Measurements from ENCODE around the gene ADAM8. TPM values are rescaled to one million over a fixed set of nuclear protein-coding genes. Genes with fewer than 3 reads are reported as not detected.

Gene ADAM8
- total and polyA plus RNA-seq, 2 of the 8 experiments (the other 6 are each of a cell fraction or from before 2014, with no cell fraction given), result 4.6 TPM

DNA sequence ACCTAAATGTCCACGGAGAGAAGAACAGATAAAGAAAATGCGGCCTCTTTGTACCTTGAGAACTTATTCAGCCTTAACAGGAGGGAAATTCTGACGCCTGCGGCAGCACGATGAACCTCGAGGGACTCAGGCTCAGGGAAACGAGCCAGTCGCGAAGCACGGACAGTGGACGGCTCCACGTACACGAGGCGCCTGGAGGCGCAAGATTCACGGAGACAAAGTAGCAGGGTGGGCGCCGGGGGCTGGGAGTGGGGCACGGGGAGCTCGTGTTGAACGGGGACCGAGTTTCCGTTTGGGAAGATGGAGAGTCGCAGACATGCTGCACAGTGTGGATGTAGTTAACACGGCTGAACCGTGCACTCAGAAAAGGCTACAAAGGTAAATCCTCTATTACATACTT is 59.9 kb downstream of the ADAM8 start:
- no peak for TF ChIP-seq ASH2L (IDR thresholded peaks at IDR 0.05; ENCODE audit: low read length)
- no peak for TF ChIP-seq SIX5 (IDR thresholded peaks at IDR 0.05; ENCODE audit: low read depth, low read length)
- no peak for TF ChIP-seq YY1 (IDR thresholded peaks at IDR 0.05; ENCODE audit: low read depth, low read length)
- Histone ChIP-seq H2AFZ (ENCODE audit: low read length) (no peak overlapping the region), H3K23ac (ENCODE audit: insufficient read length) (no peak overlapping the region), H3K56ac (replicated peaks; ENCODE audit: insufficient read length, low read depth, low read length) (no peak overlapping the region), H4K91ac (replicated peaks; ENCODE audit: insufficient read length, low read length) (no peak overlapping the region), H3K27ac (ENCODE audit: low read depth, low read length) (no peak overlapping the region), H3K27me3 (replicated peaks in 1 of 4; ENCODE audit: control insufficient read depth in 3 of 4, extremely low read depth in 1 of 4, insufficient read depth in 3 of 4, low read length in 3 of 4) (no peaks in the 10 kb centered on the region), H3K23me2 (ENCODE audit: low read depth, low read length) (peaks cover 2% of the 10 kb centered on the region), H3K36me3 (ENCODE audit: control insufficient read depth in 2 of 4, insufficient read depth in 4 of 4, low read length in 3 of 4) (no peaks in the 10 kb centered on the region; a peak in 3 of 8 replicates), H2BK12ac (ENCODE audit: low read depth, low read length) (no peak overlapping the region), H3K18ac (ENCODE audit: extremely low read depth, low read length) (no peak overlapping the region), H3K9ac (replicated peaks in 1 of 4; ENCODE audit: extremely low read depth in 1 of 4, low read depth in 3 of 4, low read length in 3 of 4) (no peak overlapping the region), H2BK15ac (ENCODE audit: low read length) (no peak overlapping the region), H3K9me3 (ENCODE audit: insufficient read depth in 2 of 2, low read depth in 1 of 2, low read length in 1 of 2) (peaks cover 0 to 4% of the 10 kb centered on the region in 2 experiments; a peak in 1 of 4 replicates), H4K8ac (ENCODE audit: extremely low read depth, insufficient read depth, low read length) (no peak overlapping the region), H3K4me2 (ENCODE audit: insufficient read depth in 1 of 2, low read depth in 2 of 2, low read length in 2 of 2) (no peak overlapping the region), H3K79me2 (ENCODE audit: control insufficient read depth in 1 of 2, insufficient read depth in 2 of 2, low read length in 2 of 2) (no peaks in the 10 kb centered on the region), H3K14ac (ENCODE audit: insufficient read length) (no peak overlapping the region), H4K20me1 (replicated peaks in 1 of 2; ENCODE audit: control insufficient read depth in 1 of 2, insufficient read depth in 2 of 2, low read length in 2 of 2) (peaks cover 0 to 6% of the 10 kb centered on the region in 2 experiments), H2BK120ac (replicated peaks; ENCODE audit: low read depth, low read length) (no peak overlapping the region), H3K4me3 (ENCODE audit: extremely low read depth in 1 of 4, insufficient read depth in 2 of 4, low read depth in 3 of 4, low read length in 4 of 4) (no peak overlapping the region), H2BK5ac (ENCODE audit: low read depth, low read length) (no peak overlapping the region), H3K4me1 (replicated peaks in 1 of 4; ENCODE audit: control insufficient read depth in 3 of 4, insufficient read depth in 4 of 4, low read length in 3 of 4) (peaks cover 0 to 15% (median 10%) of the 10 kb centered on the region in 4 experiments; a peak in 6 of 7 replicates), H2BK20ac (ENCODE audit: low read length) (no peak overlapping the region), H3K79me1 (ENCODE audit: low read depth, low read length) (no peaks in the 10 kb centered on the region), H4K5ac (ENCODE audit: insufficient read length, low read depth, low read length) (no peak overlapping the region), H2AK5ac (ENCODE audit: low read depth, low read length) (no peak overlapping the region), H3K4ac (replicated peaks; ENCODE audit: insufficient read length, low read depth, low read length) (no peak overlapping the region)
- CTCF ChIA-PET (ENCODE audit: partially characterized antibody), result interaction anchor here (1.1 kb wide), 1 partner anchor 250 kb away, joined by 3 read pairs; no protein-coding TSS in a partner anchor
- no peak for FAIRE-seq
- POLR2A ChIA-PET (ENCODE audit: partially characterized antibody), result no interaction called here
- DNase-seq (ENCODE audit: low read depth in 1 of 2, low spot score in 2 of 2), result no peak
- WGBS, 2 experiments (ENCODE audit: extremely low coverage in 1 of 2, insufficient coverage in 1 of 2, insufficient read length in 1 of 2, insufficient replicate concordance in 2 of 2, low coverage in 1 of 2, low lambda C conversion rate in 2 of 2, missing lambda C conversion rate in 1 of 2), result 89% methylated on average over 24 of the region's 26 CpGs; no CpG with 5 or more reads in 1 of the 2 experiments
